Activated CD4-positive, alpha-beta memory T cell treated with anti-CD3 and anti-CD28 coated beads, Interleukin-2, amount 10 ng/mL, durations not matched to agents 7 days and 5 days (primary cell): ENCODE results near the gene SLCO6A1. TPM values are rescaled to one million over a fixed set of nuclear protein-coding genes. Genes with fewer than 3 reads are reported as not detected.

Source experiments
- CTCF ChIA-PET: fragments of 350-600 bp; sonication (Branson Sonifier 250); formaldehyde crosslinking; loops from one replicate; lab custom pipeline; 2021; ENCODE audit warnings: antibody characterized with exemption, inconsistent platforms; lab: Charles Lee
- POLR2A ChIA-PET: fragments of 350-600 bp; sonication (Branson Sonifier 250); formaldehyde crosslinking; loops from one replicate; lab custom pipeline; 2021; ENCODE audit warnings: antibody characterized with exemption; lab: Charles Lee
- DNase-seq: peaks from one replicate; pipeline ENCODE4 v3.0.0-alpha.2; 2020
- H3K27ac Mint-ChIP-seq: one replicate; pipeline ENCODE4 v1.8.0; 2021; ENCODE audit warnings: mild to moderate bottlenecking, mixed read lengths
- H3K27me3 Mint-ChIP-seq: one replicate; pipeline ENCODE4 v1.8.0; 2021; ENCODE audit warnings: mixed read lengths
- H3K36me3 Mint-ChIP-seq: one replicate; pipeline ENCODE4 v1.8.0; 2021; ENCODE audit warnings: low read depth, mixed read lengths
- H3K4me1 Mint-ChIP-seq: one replicate; pipeline ENCODE4 v1.8.0; 2021; ENCODE audit warnings: mixed read lengths
- H3K4me3 Mint-ChIP-seq: one replicate; pipeline ENCODE4 v1.8.0; 2021; ENCODE audit warnings: mild to moderate bottlenecking, mixed read lengths
- H3K9me3 Mint-ChIP-seq: one replicate; pipeline ENCODE4 v1.8.0; 2021; ENCODE audit warnings: mixed read lengths
- total RNA-seq, 2 experiments: library from RNA; stranded (reverse); gene quantifications; one replicate each; pipeline ENCODE4 v1.2.3, GENCODE V29; 2021

SLCO6A1 gene
- total RNA-seq, 2 experiments from 2014 or later, result not detected

DNA sequence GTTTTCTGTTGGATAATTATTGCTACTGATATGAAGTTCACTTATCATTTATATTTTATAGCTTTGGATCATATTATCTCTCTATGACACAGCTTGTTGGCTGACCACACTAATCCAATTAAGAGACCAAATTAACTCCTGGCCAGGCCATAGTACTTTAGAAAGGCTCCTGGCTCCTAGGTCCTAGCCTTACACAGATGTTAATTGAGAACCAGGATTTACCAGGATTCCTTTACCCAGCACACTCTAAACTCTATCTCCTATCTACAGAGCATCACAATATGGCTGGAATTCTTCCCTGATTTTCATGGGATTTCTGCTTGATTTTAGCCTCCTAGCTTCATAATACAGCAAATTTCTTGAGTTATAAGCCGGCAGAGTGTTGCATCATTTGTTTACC, 80.3 kb downstream of the SLCO6A1 start:
- Mint-ChIP-seq H3K27ac (no peak overlapping the region), H3K27me3 (no peaks in the 10 kb centered on the region), H3K4me1 (no peaks in the 10 kb centered on the region), H3K4me3 (no peak overlapping the region), H3K9me3 (peaks cover 3% of the 10 kb centered on the region), H3K36me3 (no peaks in the 10 kb centered on the region)
- POLR2A ChIA-PET, result no interaction called here
- CTCF ChIA-PET, result no interaction called here
- DNase-seq, result no peak

DNA sequence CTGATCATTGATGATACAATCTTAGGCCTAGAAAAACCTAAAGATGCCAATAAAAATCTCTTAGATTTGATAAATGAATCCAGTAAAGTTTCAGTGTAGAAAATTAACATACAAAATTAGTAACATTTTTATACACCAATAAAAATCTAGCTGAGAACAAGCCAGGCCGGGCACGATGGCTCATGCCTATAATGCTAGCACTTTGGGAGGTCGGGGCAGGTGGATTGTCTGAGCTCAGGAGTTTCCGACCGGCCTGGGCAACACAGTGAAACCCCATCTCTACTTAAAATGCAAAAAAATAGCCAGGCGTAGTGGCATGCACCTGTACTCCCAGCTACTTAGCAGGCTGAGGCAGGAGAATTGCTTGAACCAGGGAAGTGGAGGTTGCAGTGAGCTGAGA, 84.4 kb downstream of the SLCO6A1 start:
- Mint-ChIP-seq H3K27me3 (no peaks in the 10 kb centered on the region), H3K4me3 (no peak overlapping the region), H3K4me1 (no peaks in the 10 kb centered on the region), H3K27ac (no peak overlapping the region), H3K36me3 (no peaks in the 10 kb centered on the region), H3K9me3 (no peaks in the 10 kb centered on the region)
- ChIA-PET POLR2A (no interaction called here), CTCF (no interaction called here)
- DNase-seq, result no peak

DNA sequence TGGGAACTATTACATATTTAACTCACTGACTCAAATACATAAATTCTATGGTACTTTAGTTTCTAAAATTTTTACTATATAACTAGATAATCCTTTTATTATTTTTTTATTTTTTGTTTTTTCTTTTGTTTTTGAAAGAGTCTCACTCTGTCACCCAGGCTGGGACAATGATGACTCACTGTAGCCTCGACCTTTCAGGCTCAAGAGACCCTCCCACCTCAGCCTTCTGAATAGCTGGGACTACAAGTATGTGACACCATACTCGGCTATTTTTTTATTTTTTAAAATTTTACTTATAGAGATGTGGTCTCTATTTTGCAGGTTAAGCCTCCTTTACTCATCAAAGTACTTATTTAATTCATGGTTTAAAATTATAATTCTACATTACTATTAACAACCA, 110.6 kb downstream of the SLCO6A1 start:
- Mint-ChIP-seq H3K27me3 (no peaks in the 10 kb centered on the region), H3K9me3 (no peaks in the 10 kb centered on the region)

GRCh38 chr5:102385365-102385764, 113.4 kb downstream of the SLCO6A1 start:
- Mint-ChIP-seq H3K4me3 (no peak overlapping the region), H3K27me3 (no peaks in the 10 kb centered on the region), H3K4me1 (no peaks in the 10 kb centered on the region), H3K9me3 (no peaks in the 10 kb centered on the region), H3K36me3 (no peaks in the 10 kb centered on the region), H3K27ac (no peak overlapping the region)
- DNase-seq, result no peak
- CTCF ChIA-PET, result no interaction called here
- POLR2A ChIA-PET, result no interaction called here

More for the DNA sequence above, 110.6 kb downstream of the SLCO6A1 start:
- H3K4me1 Mint-ChIP-seq, result no peaks in the 10 kb centered on the region
- no peak overlapping the region for H3K27ac Mint-ChIP-seq
- DNase-seq, result no peak
- ChIA-PET CTCF (no interaction called here), POLR2A (no interaction called here)
- no peaks in the 10 kb centered on the region for H3K36me3 Mint-ChIP-seq
- H3K4me3 Mint-ChIP-seq, result no peak overlapping the region

DNA sequence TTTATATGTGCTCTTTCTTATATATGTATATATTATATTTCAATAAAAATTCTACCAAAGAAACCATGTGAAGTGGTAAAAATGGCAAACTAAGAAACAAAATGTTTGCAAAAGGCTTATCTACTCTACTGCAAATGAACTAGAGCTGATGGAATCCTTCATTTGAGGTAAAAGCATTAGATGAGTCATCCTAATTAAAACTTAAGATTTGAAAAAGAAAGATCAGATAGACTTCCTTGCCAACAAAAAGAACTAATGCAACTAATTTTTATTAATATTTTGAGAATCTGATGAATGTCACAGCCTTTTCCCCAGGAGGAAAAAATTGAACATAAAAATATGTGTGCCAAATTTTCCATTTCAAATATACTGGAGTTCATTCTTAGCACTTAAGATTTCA, 118.6 kb downstream of the SLCO6A1 start:
- ChIA-PET POLR2A (no interaction called here), CTCF (no interaction called here)
- DNase-seq, result no peak
- Mint-ChIP-seq H3K36me3 (no peaks in the 10 kb centered on the region), H3K9me3 (no peaks in the 10 kb centered on the region), H3K4me3 (no peak overlapping the region), H3K27me3 (no peaks in the 10 kb centered on the region), H3K4me1 (no peaks in the 10 kb centered on the region), H3K27ac (no peak overlapping the region)

DNA sequence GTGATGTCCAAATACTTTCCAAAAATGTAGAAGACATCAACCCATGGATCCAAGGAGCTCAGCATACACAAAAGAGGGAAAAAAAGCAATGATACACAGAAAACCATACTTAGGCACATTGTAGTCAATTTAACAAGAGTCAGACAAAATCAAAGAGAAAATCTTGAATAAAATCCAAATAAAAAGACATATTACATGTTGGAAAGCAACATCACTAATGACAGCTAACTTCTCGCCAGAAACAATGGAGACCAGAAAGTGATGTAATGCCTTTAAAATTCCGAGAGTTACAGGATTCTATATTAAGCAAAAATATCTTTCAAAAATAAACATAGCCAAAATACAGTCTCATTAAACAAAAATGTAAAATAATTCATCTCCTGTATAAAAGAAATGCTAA, 122.9 kb downstream of the SLCO6A1 start:
- no peaks in the 10 kb centered on the region for H3K36me3 Mint-ChIP-seq
- H3K9me3 Mint-ChIP-seq, result no peaks in the 10 kb centered on the region
- ChIA-PET POLR2A (no interaction called here), CTCF (no interaction called here)
- H3K27ac Mint-ChIP-seq, result no peak overlapping the region
- no peak overlapping the region for H3K4me3 Mint-ChIP-seq
- no peak for DNase-seq
- H3K27me3 Mint-ChIP-seq, result no peaks in the 10 kb centered on the region
- H3K4me1 Mint-ChIP-seq, result no peaks in the 10 kb centered on the region

DNA sequence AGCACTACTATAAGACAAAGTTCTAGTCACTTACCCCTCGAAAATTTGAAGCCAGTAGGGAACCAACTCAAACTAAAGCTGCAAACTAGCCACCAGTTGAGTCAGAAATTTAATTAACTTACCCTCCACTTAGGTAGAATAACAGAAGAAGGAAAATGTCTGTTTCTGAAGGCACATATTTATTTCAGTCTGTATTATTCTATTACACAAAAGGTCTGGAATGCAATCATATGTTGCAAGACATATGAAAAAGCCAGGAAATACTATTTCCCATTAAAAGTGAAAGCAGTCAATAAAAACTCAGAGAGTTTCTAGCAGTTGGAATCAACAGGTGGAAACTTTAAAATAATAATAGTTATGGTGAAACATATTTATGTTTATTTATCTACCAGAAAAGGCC, 123.5 kb downstream of the SLCO6A1 start:
- Mint-ChIP-seq H3K27me3 (no peaks in the 10 kb centered on the region), H3K4me3 (no peak overlapping the region), H3K36me3 (no peaks in the 10 kb centered on the region), H3K9me3 (no peaks in the 10 kb centered on the region), H3K4me1 (no peaks in the 10 kb centered on the region), H3K27ac (no peak overlapping the region)
- ChIA-PET POLR2A (no interaction called here), CTCF (interaction anchor here (0.6 kb wide), 1 partner anchor 137 kb away, joined by 3 read pairs; no protein-coding TSS in a partner anchor)
- DNase-seq, result no peak

DNA sequence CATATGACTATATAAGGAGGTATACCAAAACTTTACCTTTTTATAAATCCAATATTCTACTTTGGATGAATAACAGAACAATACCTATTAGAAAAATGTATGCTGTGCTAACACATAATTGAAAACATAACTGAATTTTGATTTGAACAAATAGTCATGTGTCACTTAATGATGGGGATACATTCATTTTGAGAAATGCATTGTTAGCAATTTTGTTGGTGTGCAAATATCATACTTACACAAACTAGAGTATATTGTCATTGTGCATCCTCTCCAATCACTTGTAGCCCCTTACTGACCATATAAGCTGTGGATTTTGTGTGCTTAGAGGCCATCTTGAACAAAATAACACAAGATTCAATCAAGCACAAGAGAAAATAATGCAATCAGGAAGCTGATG, 130.4 kb downstream of the SLCO6A1 start:
- CTCF ChIA-PET, result no interaction called here
- no peaks in the 10 kb centered on the region for H3K36me3 Mint-ChIP-seq
- POLR2A ChIA-PET, result no interaction called here
- no peaks in the 10 kb centered on the region for H3K9me3 Mint-ChIP-seq
- H3K4me1 Mint-ChIP-seq, result no peaks in the 10 kb centered on the region
- DNase-seq, result no peak
- no peaks in the 10 kb centered on the region for H3K27me3 Mint-ChIP-seq
- no peak overlapping the region for H3K4me3 Mint-ChIP-seq
- no peak overlapping the region for H3K27ac Mint-ChIP-seq

- no peaks in the 10 kb centered on the region for H3K4me1 Mint-ChIP-seq
- no peak overlapping the region for H3K4me3 Mint-ChIP-seq
- ChIA-PET CTCF (no interaction called here), POLR2A (no interaction called here)
- H3K27ac Mint-ChIP-seq, result no peak overlapping the region
- no peaks in the 10 kb centered on the region for H3K9me3 Mint-ChIP-seq
- H3K27me3 Mint-ChIP-seq, result no peaks in the 10 kb centered on the region
- no peaks in the 10 kb centered on the region for H3K36me3 Mint-ChIP-seq
- no peak for DNase-seq
Measured at GRCh38 chr5:102341681-102342288, 157.0 kb downstream of the SLCO6A1 start.

DNA sequence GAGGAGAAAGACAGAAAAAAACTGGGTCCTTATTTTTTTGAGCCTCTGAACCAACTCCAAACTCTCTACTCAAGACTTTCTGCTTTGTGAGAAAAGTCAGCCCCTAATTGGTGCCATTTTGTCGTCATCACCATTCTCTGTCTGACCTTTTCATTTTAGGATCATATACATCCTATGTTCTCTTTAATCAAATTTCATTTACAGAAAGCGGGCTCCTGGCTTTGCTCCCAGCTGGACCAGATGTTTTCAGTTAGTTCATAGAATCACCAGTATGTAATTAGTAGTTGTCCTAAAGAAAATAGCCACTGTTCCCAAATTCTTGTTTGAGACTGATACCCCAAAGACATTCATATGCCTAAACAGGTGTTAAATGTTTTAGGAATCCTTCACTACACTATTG, 174.1 kb downstream of the SLCO6A1 start:
- CTCF ChIA-PET, result no interaction called here
- H3K27me3 Mint-ChIP-seq, result no peaks in the 10 kb centered on the region

More for the DNA sequence above, 174.1 kb downstream of the SLCO6A1 start:
- DNase-seq, result no peak
- H3K4me3 Mint-ChIP-seq, result no peak overlapping the region
- H3K4me1 Mint-ChIP-seq, result no peaks in the 10 kb centered on the region
- POLR2A ChIA-PET, result no interaction called here
- no peaks in the 10 kb centered on the region for H3K36me3 Mint-ChIP-seq
- H3K27ac Mint-ChIP-seq, result no peak overlapping the region
- H3K9me3 Mint-ChIP-seq, result no peaks in the 10 kb centered on the region

Other genes with a start within 250 kb of the SLCO6A1 start
- gene SLCO4C1, start 202.7 kb downstream of the SLCO6A1 start, total RNA-seq, result 1 to 10 TPM; 3.6 TPM